ENCODE results near the gene FRRS1. TPM values are rescaled to one million over a fixed set of nuclear protein-coding genes. Genes with fewer than 3 reads are reported as not detected.
"Not testable (repeated sequence)": the region's sequence is repeated elsewhere in the genome, so short reads cannot be mapped to it uniquely, and the experiment has no call there.

FRRS1 gene
- total RNA-seq, 1 experiment from 2014 or later = 12.2 TPM

- Histone ChIP-seq H3K36me3 (no peaks in the 10 kb centered on the region), H3K27me3 (no peaks in the 10 kb centered on the region), H3K4me3 (no peak overlapping the region), H3K9me3 (replicated peaks) (no peaks in the 10 kb centered on the region), H3K27ac (no peak overlapping the region), H3K4me1 (peaks cover 27% of the 10 kb centered on the region)
- DNase-seq = no peak
Measured at GRCh38 chr1:99781798-99782197, 15.4 kb upstream of the FRRS1 start.

DNA sequence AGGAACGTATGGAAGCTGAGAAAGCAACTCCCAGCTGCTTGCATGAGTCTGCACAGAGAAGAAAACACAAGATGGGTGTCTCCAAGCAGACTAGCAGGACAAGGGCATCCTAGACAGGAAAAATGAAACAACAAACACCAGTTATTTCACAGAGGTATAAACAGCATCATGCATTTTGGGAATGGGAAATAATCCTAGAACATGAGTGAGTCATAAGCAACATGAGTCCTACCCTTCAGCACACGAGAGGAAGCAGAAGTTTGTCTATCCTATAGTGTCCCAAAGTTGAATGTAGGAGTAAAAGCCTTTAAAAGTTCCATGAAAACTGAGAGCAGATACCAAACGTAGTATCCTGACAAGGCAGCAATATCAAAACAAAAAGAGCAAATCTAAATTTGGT lies 11.3 kb upstream of the FRRS1 start:
- Histone ChIP-seq H3K27ac (no peak overlapping the region), H3K36me3 (no peaks in the 10 kb centered on the region), H3K9me3 (replicated peaks) (no peaks in the 10 kb centered on the region), H3K4me3 (no peak overlapping the region), H3K4me1 (peaks cover 27% of the 10 kb centered on the region), H3K27me3 (no peaks in the 10 kb centered on the region)
- DNase-seq = no peak

- no peaks in the 10 kb centered on the region for H3K36me3 ChIP-seq
- H3K4me1 ChIP-seq = peaks cover 22% of the 10 kb centered on the region
- H3K4me3 ChIP-seq = no peak overlapping the region
- no peaks in the 10 kb centered on the region for H3K9me3 ChIP-seq (replicated peaks)
- no peak overlapping the region for H3K27ac ChIP-seq
- no peaks in the 10 kb centered on the region for H3K27me3 ChIP-seq
- DNase-seq = no peak
Measured at GRCh38 chr1:99776120-99776519, 9.7 kb upstream of the FRRS1 start.

DNA sequence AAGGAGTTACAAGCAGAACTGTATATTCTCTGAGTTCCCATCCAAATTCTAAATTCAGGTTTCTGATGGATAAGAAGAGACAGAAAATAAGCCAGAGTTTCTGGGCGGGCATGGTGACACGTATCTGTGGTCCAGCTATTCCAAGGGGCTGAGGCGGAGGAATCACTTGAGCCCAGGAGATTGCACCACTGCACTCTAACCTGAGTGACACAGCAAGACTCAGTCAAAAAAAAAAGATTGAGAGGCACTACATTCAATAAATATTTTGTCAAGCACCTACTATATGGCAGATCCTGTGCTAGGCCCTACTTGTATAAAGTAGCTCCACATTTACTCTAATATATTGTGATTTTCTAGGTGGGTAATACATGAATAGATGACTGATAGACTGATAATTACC lies 6.4 kb upstream of the FRRS1 start:
- no peak for DNase-seq
- Histone ChIP-seq H3K4me3 (no peak overlapping the region), H3K27ac (no peak overlapping the region), H3K9me3 (replicated peaks) (no peaks in the 10 kb centered on the region), H3K4me1 (no peaks in the 10 kb centered on the region), H3K27me3 (no peaks in the 10 kb centered on the region), H3K36me3 (no peaks in the 10 kb centered on the region)

DNA sequence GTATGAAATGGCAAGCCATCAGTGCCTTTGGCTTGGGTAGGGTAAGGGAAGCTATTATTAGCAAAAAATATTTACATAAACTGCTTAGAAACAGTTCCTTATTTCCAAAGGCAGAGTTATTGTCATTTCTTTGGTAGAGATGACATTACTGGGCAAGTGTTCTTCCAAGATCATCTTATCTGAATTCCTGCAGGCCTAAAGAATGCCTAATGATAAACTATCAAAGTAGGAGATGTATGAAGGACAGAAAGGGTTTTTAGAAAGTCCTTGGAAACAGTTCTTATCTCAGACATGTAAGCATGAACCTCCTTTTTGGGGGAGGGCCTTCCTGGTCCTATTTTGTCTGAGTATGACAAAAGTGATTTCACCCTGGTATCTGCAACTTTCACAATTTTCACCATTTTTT lies 5.1 kb upstream of the FRRS1 start:
- H3K36me3 ChIP-seq = no peaks in the 10 kb centered on the region
- no peak overlapping the region for H3K27ac ChIP-seq
- no peaks in the 10 kb centered on the region for H3K4me1 ChIP-seq
- H3K9me3 ChIP-seq (replicated peaks) = no peaks in the 10 kb centered on the region
- H3K27me3 ChIP-seq = no peaks in the 10 kb centered on the region
- DNase-seq = no peak
- no peak overlapping the region for H3K4me3 ChIP-seq

DNA sequence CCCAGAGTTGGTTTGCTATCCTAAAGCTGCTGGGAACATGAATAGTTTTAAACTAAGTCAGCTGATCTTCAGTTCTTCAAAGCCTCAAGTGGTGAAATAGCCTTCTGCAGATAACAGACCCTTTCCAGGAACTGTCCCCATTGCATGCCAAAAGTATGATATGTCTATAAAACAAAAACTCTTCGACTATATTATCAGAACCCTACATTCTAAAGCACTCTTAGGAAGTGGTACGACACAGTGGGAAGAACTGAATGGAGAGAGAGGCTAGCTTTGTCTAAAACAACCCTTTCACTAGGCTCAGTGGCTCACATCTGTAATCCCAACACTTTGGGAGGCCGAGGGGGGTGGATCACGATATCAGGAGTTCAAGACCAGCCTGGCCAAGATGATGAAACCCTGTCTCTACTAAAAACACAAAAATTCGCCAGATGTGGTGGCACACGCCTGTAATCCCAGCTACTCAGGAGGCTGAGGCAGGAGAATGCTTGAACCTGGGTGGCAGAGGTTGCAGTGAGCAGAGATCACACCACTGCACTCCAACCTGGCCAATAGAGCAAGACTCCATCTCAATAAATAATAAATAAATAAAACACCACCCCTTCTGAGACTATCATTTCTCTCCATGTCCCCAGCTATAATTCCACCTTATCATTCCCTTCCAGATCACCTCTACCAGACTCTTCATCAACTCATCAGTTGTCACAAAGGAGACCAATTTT lies 2.2 kb upstream of the FRRS1 start:
- H3K36me3 ChIP-seq = no peaks in the 10 kb centered on the region

DNA sequence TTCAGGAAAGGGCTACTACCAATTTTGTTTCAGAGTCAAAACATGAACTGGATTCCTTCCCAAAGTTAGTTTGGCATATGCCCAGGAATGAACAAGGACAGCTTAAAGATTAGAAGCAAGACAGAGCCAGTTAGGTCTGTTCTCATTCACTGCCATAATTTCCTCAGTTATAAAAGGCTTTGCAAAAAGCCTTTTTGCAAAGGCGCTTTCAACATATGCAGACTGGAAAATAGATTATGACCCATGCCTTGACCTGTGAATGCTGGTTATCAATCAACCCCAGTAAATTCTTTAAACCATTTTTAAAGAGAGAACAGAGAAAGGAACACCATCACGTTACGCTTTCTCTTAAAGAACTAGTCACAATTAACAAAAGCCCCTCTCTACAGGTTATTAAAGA lies 1.7 kb upstream of the FRRS1 start:
- H3K27me3 ChIP-seq = no peaks in the 10 kb centered on the region
- no peak overlapping the region for H3K4me3 ChIP-seq
- H3K4me1 ChIP-seq = no peaks in the 10 kb centered on the region
- H3K9me3 ChIP-seq (replicated peaks) = no peaks in the 10 kb centered on the region
- no peak overlapping the region for H3K27ac ChIP-seq
- H3K36me3 ChIP-seq = no peaks in the 10 kb centered on the region
- no peak for DNase-seq

More for the DNA sequence above, 2.2 kb upstream of the FRRS1 start:
- no peak overlapping the region for H3K4me3 ChIP-seq
- DNase-seq = no peak
- H3K9me3 ChIP-seq (replicated peaks) = no peaks in the 10 kb centered on the region
- H3K4me1 ChIP-seq = no peaks in the 10 kb centered on the region
- H3K27me3 ChIP-seq = no peaks in the 10 kb centered on the region
- H3K27ac ChIP-seq = no peak overlapping the region

- Histone ChIP-seq H3K27ac (no peak overlapping the region), H3K4me1 (no peaks in the 10 kb centered on the region), H3K9me3 (replicated peaks) (no peaks in the 10 kb centered on the region), H3K36me3 (no peaks in the 10 kb centered on the region), H3K4me3 (no peak overlapping the region), H3K27me3 (no peaks in the 10 kb centered on the region)
- no peak for DNase-seq
Measured at GRCh38 chr1:99764909-99765308, 1.5 kb downstream of the FRRS1 start.

GRCh38 chr1:99764439-99764838 lies 2.0 kb downstream of the FRRS1 start:
- Histone ChIP-seq H3K36me3 (no peaks in the 10 kb centered on the region), H3K4me1 (no peaks in the 10 kb centered on the region), H3K4me3 (no peak overlapping the region), H3K9me3 (replicated peaks) (no peaks in the 10 kb centered on the region), H3K27ac (no peak overlapping the region), H3K27me3 (no peaks in the 10 kb centered on the region)
- no peak for DNase-seq

GRCh38 chr1:99763956-99764355 lies 2.5 kb downstream of the FRRS1 start:
- H3K4me3 ChIP-seq = no peak overlapping the region
- no peaks in the 10 kb centered on the region for H3K4me1 ChIP-seq
- no peaks in the 10 kb centered on the region for H3K36me3 ChIP-seq
- H3K27ac ChIP-seq = no peak overlapping the region
- no peaks in the 10 kb centered on the region for H3K27me3 ChIP-seq
- H3K9me3 ChIP-seq (replicated peaks) = no peaks in the 10 kb centered on the region
- DNase-seq = no peak

- Histone ChIP-seq H3K36me3 (no peaks in the 10 kb centered on the region), H3K27me3 (no peaks in the 10 kb centered on the region), H3K4me3 (no peak overlapping the region), H3K4me1 (no peaks in the 10 kb centered on the region), H3K27ac (no peak overlapping the region), H3K9me3 (replicated peaks) (no peaks in the 10 kb centered on the region)
- no peak for DNase-seq
Measured at GRCh38 chr1:99761774-99762173, 4.7 kb downstream of the FRRS1 start.

DNA sequence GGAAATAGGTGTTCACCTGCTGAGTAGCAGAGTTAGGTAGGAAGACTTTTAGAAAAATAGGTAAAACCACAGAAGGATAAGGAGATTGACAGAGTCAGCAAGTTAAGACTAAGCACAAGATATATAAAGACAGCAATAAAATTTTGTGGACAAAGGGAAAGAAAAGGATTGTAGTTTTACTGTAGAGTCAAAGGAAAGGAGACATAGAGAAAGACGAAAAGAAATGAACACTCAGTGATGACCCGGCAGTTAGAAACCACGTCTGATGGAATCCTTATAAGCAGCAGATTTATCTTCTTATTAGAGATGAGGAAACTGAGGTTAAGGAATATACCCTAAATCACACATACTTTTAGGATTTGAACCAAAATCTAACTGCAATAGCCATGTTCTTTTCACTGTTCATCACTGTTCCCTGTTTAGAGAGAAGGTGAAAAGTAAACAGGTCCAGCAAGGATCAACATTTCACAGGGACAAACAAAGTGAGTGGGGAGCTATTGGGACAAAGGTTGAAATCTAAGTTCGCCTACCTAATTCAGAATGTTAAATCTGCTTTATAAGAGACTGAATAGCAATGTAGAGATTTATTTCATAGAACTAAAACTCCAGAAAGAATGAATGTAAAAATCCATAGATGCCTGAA lies 6.8 kb downstream of the FRRS1 start:
- Histone ChIP-seq H3K36me3 (0 out of 2 replicates have a peak, but pooled peaks cover 3% of the 10 kb centered on the region), H3K27ac (no peak overlapping the region), H3K4me1 (no peaks in the 10 kb centered on the region), H3K27me3 (no peaks in the 10 kb centered on the region), H3K4me3 (no peak overlapping the region), H3K9me3 (replicated peaks) (no peaks in the 10 kb centered on the region)
- DNase-seq = no peak

DNA sequence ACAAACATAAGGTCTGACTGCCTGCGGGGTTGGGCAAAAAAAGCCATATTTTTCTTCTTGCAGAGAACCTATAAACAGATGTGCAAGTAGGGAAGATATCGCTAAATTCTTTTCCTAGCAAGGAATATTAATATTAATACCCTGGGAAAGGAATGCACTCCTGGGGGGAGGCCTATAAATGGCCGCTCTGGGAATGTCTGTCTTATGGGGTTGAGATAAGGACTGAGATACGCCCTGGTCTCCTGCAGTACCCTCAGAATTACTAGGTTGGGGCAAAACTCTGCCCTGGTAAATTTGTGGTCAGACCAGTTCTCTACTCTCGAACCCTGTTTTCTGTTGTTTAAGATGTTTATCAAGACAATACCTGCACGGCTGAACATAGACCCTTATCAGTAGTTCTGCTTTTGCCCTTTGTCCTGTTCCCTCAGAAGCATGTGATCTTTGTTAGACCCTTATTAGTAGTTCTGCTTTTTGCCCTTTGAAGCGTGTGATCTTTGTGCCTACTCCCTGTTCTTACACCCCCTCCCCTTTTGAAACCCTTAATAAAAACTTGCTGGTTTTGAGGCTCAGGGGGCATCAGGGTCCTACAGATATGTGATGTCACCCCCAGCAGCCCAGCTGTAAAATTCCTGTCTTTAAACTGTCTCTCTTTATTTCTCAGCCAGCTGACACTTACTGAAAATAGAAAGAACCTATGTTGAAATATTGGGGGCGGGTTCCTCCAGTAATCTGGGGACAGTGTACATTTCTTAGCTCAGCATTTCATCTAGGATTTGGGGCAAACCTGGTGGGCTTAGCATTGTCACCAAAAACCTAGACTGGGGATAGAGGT lies 7.5 kb downstream of the FRRS1 start:
- H3K4me3 ChIP-seq; H3K4me1 ChIP-seq; DNase-seq; H3K27ac ChIP-seq; H3K36me3 ChIP-seq; H3K9me3 ChIP-seq (replicated peaks); H3K27me3 ChIP-seq: not testable (repeated sequence)

- Histone ChIP-seq H3K36me3 (0 out of 2 replicates have a peak, but pooled peaks cover 3% of the 10 kb centered on the region), H3K9me3 (replicated peaks) (no peaks in the 10 kb centered on the region; the same call in 1 of the 2 replicates), H3K27ac (no peak overlapping the region), H3K4me3 (no peak overlapping the region), H3K4me1 (no peaks in the 10 kb centered on the region; the same call in 1 of the 2 replicates), H3K27me3 (no peaks in the 10 kb centered on the region)
- no peak for DNase-seq
Measured at GRCh38 chr1:99758073-99758511, 8.3 kb downstream of the FRRS1 start.

- Histone ChIP-seq H3K4me3 (no peak overlapping the region), H3K9me3 (replicated peaks) (no peaks in the 10 kb centered on the region; the same call in 1 of the 2 replicates), H3K4me1 (no peaks in the 10 kb centered on the region; the same call in 1 of the 2 replicates), H3K27ac (no peak overlapping the region), H3K27me3 (no peaks in the 10 kb centered on the region), H3K36me3 (0 out of 2 replicates have a peak, but pooled peaks cover 3% of the 10 kb centered on the region)
- DNase-seq = no peak
Measured at GRCh38 chr1:99756598-99756997, 9.8 kb downstream of the FRRS1 start.
